Measurements from ENCODE around the gene CISD2.
"Not testable (repeated sequence)": the region's sequence is repeated elsewhere in the genome, so short reads cannot be mapped to it uniquely, and the experiment has no call there.

The CISD2 gene

DNA sequence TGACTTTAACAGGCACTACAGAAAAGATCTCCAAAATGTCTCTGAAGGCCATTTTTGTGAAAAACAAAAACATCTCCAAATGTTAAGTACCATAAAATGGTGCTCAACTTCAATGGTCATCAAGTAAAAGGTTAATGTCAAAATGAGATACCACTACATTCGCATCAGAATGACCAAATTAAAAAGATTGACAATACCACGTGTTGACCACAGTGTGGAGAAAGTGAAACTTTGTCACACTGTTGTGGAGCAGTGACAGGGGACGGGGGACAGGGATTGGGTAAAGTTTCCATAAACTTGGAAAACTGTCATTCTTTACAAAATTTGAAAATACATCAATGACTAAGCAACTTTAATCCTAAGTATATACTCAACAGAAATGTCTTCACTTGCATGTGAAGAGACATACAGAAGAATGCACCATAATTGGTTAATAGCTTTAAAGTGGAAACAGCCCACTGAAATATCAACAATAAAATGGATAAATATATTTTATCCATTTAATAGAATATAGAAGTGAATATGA is 19.1 kb upstream of the CISD2 start:
- DNase-seq (ENCODE audit: low read depth in 2 of 2) = no peak

DNA sequence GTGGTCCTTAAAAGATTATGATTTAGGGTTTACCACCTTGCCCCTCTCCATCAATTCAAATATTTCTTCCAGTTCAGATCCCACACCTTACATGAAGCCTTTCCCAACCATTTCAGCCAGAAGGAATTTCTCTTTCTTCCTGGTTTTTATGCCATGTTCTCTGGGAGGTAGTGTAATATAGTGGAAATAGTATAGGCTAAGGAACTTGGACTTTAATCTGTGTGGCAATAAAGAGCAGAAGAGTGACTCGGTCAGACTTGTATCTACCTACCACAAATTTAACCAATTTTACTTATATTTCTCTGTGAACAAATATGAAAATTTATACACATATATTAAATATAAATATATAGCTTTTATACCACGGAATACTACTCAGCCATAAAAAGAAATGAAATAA is 18.4 kb upstream of the CISD2 start:
- no peak for DNase-seq (ENCODE audit: low read depth in 2 of 2)

DNA sequence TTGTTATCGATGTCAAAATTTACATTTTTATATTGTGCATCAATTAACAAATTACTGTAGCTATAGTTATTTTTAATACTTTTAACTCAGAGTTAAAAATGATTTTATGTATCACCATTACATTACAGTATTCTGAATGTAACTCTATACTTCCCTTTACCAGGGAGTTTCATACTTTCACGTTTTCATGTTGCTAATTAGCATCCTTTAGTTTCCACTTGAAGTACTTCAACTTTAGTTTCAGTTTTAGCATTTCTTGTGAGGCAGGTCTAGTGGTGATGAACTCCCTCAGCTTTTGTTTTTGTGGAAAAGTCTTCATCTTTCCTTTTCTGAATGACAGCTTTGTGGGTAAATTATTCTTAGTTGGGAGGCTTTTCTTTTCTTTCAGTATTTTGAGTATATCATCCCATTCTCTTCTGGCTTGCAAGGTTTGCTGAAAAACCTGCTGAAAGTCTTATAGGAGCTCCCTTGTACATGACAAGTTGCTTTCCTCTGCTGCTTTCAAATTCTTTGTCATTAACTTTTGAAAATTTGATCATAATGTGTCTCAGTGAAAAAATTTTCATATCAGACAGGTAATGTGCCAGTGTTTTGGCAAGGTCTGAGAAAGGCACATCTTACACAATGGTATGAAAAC is 9.8 kb upstream of the CISD2 start:
- DNase-seq (ENCODE audit: low read depth in 2 of 2) = no peak

DNA sequence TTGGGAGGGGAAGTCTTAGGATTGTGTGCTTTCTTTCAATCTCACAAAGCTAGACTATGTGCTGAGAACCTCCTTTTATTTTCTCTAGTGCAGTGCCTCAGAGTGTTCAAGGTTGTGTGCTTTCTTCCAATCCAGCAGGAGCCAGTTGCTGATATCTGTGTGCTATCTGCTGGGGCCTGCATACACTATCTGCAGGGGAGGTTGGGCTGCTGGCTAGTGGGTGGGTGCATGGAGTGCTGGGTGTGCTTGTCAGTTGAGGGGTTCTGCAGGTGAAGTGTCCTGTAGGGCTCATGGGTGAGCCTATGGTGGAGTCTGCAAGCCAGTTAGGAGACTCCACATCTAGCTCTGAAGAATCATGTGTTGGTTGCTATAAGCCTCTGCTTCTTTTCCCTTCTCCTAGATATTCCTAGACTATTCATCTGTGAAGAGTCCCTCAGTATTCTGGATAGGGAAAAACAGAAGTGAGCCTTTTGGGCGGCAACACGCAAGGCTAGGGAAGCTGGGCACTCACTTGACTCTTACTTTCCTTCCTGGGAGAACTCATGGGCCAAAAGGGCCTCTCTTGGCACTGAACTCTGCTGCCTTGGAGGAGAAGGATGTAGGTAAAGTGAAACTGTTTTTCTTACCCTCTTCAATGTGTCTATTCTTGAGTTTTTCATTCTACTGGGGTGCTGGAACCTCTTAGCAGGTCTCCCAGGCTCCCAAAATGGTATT is 8.0 kb upstream of the CISD2 start:
- DNase-seq (ENCODE audit: low read depth in 2 of 2) = no peak

DNA sequence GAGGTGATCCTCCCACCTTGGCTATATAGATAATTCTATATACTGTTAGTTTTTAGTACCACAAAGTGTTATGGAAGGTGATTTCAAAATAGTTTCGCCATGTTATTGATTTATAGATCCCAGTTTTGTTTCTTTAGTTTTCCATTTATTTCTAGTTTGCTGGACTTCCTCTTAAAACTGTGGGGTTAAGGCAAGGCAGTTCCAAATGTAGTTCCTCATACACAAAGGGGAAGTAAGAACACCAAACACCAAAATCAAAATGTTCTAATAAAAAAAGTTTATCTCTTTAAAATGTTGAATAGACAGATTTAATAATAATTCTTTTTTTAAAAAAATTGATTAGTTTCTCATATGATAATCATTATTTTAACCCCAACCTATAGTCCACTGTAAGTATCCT is 6.8 kb upstream of the CISD2 start:
- no peak for DNase-seq (ENCODE audit: low read depth in 2 of 2)

DNA sequence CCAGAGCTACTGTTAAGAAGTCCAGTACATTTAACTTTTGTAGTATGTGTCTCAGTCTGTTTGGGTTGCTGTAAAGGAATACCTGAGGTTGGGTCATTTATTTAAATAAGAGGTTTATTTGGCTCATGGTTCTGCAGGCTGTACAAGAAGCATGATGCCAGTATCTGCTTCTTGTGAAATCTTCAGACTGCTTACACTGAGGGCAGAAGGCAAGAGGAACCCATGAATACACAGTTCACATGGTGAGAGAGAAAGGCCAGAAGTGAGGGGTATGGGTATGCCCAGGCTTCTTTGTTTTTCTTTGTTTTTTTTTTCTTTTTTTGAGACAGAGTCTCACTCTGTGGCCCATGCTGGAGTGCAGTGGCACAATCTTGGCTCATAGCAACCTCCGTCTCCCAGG is 6.0 kb upstream of the CISD2 start:
- no peak for DNase-seq (ENCODE audit: low read depth in 2 of 2)

DNA sequence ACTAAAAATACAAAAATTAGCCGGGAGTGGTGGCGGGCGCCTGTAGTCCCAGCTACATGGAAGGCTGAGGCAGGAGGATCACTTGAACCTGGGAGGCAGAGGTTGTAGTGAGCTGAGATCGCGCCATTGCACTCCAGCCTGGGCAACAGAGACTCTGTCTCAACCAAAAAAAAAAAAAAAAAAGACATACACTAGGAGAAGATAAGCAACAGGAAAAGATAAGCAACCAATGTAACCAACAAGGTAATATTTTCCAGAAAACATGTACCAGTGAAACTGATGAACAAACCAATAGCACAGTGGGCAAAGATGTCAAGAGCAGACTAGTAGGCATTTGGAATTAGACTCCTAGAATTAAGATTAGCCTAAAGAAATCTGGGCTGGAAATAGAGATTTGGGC is 3.5 kb upstream of the CISD2 start:
- not testable (repeated sequence) for DNase-seq (ENCODE audit: low read depth in 2 of 2)

DNA sequence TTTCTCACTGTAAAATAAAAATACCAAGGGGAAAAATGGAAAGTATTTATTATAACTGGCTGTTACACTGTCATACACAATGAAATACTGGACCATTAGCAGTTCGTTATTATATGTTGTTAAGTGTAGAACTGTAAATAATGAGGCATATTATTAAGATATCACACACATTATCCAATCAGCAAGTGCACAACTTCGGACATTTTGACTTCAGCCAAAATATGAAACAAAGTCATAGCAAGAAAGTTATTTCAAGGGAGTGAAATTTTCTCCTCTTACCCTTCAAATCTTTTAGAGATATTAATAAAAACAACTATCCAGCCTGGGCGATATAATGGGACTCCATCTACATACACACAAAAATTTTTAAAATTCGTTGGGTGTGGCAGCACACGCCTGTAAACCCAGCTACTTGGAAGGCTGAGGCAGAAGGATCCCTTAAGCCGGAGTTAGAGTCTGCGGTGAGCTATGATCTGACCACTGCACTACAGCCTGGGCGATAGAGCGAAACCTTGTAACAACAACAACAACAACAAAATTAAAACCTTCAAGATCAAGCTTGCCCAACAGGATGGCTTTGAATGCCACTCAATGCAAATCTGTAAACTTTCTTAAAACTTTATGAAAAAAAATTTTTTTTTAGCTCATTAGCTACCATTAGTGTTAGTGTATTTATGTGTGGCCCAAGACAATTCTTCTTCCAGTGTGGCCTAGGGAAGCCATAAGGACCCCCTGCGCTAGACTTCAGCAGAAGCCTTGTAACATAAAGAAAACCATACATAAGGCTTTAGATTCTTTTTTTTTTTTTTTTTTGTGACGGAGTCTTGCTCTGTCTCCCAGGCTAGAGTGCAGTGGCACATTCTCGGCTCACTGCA is 1.3 kb upstream of the CISD2 start:
- DNase-seq (ENCODE audit: low read depth in 2 of 2) = no peak

DNA sequence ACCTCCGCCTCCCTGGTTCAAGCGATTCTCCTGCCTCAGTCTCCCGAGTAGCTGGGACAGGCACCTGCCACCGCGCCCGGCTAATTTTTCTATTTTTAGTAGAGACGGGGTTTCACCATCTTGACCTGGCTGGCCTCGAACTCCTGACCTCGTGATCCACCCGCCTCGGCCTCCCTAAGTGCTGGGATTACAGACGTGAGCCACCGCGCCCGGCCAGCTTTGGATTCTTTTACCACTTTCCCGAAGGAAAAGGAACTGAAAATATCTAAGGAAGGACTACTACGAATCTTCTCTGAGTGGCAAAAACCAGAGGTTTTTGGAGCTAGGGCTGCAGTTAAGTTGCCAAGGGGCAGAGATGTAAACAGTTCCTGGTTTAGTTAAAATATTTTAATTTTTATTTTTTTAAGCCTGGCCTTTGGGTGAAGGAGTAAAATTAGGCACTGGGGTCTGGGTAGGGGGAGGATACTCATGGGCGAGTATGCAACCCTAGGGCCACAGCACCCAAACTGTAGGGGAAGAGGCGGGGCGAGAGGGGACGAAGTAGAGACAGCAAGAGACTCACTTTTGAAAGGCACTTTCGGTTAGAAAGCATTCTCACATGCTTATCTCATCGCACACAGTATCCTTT is 525 bp upstream of the CISD2 start:
- DNase-seq (ENCODE audit: low read depth in 2 of 2) = peak in 1 of 2 donors; percentile 23

DNA sequence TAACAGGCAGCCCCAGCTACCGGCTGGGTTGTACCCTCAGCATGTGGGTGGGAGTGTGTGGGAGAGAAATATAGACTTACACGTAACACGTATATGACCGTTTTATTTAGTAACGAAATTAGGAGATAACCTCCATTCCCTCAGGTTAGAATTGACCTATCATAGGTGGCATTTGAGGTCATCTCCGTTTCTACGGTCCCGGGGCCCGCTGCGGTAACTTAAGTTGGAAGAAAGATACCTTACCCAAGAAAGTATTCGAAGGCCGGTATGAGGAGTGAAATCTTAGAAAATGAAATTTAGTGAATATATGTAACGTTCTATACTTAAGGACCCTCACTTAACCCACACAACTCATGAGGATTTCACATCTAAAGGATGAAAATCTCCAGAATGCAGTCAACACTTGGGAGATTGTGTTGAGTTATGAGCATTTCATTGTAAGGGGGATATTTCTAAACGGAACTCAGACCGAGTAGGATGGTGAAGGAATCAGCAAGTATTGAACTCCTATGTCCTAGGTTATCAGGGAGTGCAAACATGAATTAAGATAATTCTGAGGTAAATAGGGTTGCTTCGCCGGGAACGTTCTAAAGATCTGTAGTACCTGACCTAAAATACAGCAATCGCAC is 891 bp downstream of the CISD2 start:
- peak in 1 of 2 donors; percentile 61 for DNase-seq (ENCODE audit: low read depth in 2 of 2)

DNA sequence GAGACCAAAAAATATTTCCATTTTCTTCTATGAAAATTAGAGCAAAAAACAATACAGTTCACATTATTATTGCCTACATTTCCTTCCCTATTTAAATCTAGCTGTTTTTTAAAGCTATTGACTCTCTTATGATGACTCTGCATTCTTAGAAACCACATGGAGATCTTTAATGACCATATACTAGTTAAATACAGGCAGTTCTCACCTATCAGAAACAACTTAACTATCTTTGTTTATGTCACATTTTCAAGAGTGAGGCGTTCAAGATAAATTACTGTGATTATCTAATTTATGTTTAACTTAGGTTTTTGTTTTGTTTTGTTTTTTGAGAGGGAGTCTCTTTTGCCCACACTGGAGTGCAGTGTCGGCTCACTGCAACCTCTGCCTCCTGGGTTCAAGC is 3.0 kb downstream of the CISD2 start:
- DNase-seq (ENCODE audit: low read depth in 2 of 2) = no peak

DNA sequence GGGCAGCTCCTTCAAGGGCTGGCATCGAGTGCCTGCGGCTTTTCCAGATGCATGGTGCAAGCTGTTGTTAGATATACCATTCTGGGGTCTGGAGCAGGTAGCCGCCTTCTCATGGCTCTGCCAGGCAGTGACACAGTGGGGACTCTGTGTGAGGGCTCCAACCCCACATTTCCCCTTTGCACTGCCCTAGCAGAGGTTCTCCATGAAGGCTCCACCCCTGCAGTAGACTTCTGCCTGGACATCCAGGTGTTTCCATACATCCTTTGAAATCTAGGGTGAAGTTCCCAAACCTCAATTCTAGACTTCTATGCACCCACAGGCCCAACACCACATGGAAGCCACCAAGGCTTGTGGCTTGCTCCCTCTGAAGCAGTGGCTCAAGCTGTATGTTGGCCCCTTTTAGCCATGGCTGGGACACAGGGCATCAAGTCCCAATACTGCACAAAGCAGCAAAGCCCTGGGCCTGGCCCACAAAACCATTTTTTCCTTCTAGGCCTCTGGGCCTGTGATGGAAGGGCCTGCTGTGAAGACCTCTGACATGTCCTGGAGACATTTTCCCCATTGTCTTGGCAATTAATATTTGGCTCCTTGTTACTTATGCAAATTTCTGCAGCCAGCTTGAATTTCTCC is 8.8 kb downstream of the CISD2 start:
- not testable (repeated sequence) for DNase-seq (ENCODE audit: low read depth in 2 of 2)

DNA sequence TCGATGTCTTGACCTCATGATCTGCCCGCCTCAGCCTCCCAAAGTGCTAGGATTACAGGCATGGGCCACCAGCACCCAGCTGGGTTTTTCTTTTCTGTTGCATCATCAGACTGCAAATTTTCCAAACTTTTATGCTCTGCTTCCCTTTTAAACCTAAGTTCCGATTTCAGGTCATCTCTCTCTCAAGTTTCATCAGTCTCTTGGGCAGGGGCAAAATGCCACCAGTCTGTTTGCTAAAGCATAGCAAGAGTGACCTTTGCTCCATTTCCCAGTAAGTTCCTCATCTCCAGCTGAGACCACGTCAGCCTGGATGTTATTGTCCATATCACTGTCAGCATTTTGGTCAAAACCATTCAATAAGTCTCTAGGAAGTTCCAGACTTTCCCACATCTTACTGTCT is 9.6 kb downstream of the CISD2 start:
- not testable (repeated sequence) for DNase-seq (ENCODE audit: low read depth in 2 of 2)

DNA sequence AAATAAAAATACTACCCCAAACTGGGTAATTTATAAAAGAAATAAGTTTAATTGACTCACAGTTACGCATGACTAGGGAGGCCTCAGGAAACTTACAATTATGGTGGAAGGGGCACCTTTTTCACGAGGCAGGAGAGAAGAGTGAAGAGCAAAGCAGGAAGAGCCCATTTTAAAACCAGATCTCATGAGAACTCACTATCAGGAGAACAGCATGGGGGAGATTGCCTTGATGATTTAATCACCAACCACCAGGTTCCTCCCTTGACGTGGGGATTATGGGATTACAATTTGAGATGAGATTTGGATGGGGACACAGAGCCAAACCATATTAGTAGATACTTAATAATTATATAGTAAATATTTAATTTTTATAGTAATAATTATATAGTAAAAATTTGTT is 10.1 kb downstream of the CISD2 start:
- no peak for DNase-seq (ENCODE audit: low read depth in 2 of 2)

DNA sequence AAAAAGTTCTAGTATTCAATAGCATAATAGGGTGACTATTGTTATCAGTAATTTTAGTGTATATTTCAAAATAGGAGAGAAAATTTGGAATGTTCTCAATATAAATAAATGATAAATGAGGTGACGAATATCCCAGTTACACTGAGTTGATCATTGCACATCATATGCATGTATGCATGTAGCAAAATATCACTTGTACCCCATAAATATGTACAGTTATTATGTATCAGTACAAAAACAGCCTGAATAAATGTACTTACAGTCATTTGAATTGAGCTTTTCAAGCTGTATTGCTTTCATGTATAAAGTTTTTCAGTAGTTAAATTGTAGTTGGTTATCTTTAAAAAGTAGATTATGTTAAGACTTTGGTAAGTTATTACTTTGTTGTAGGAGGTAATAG is 12.6 kb downstream of the CISD2 start:
- DNase-seq (ENCODE audit: low read depth in 2 of 2) = no peak

DNA sequence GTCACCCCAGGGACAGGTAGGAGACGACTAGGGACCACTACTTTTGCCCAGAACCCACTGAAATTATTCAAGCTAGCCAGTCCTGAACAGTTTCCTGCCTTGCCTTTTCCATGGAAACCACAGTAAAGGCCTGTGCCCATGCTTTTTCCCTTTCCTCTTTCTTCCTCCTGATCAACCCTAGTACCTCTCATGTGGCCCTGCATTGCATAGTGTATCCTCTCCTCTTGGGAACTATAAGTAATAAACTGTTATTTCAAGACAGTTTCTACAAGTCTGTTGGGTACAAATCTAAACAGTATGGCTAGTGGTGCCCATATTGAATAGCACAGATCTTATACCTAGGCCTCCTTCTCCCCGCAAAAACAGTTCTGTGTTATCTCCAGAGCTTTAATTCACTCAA is 14.5 kb downstream of the CISD2 start:
- no peak for DNase-seq (ENCODE audit: low read depth in 2 of 2)

DNA sequence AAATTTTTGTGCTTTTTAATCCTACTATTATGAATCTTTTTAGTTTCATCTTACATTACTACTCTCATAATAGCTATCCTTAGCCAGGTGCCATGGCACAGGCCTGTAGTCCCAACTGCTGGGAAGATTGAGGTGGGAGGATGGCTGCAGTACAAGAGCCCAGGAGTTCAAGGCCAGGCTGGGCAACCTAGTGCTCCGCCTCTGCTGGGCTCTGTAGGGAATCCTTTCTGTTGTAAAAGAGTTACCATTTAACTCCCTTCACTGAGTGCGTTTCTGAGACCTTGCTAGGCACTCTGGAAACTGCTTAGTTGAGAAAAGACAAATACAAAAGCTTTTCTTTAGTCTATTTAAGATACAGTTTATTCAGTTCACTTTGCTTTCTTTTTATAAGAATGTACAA is 19.8 kb downstream of the CISD2 start:
- not testable (repeated sequence) for DNase-seq (ENCODE audit: low read depth in 2 of 2)

DNA sequence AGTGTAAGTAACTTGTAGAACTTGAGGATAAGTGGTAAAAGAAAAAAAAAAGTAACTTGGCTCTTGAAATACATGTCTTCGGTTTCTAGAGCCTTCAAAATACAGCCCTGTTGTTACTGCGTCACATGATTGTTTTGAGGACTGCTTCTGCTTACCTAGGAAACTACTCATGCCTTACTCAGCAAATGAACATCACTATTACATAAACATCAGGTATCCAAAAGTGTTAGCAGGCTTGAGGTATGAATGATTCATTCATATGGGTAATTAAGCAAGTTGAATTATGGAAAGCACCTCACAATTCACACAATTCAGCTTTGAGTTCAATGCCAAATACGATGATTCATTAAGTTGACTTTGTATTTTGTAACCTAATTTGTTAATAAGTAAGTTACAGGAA is 21.1 kb downstream of the CISD2 start:
- DNase-seq (ENCODE audit: low read depth in 2 of 2) = not testable (repeated sequence)

DNA sequence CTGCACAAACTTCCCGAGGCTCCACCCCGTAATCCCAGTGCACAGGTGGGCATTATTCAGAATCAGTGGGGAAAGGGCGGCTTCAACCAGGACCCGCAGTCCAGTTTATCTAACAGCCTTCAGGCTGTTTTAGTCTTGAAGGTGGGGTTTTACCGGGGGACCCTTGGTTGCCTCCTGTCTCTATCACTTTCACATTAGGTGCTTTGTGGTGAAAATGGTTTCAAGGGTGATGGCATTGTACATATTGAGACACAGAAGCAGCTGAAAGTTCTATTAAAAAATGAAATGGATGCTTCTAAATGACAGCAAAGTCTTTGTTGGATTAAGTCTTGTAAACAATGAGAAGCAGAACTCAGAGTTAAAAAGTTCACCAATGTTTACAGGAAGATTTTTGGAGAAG is 27.8 kb downstream of the CISD2 start:
- not testable (repeated sequence) for DNase-seq (ENCODE audit: low read depth in 2 of 2)

DNA sequence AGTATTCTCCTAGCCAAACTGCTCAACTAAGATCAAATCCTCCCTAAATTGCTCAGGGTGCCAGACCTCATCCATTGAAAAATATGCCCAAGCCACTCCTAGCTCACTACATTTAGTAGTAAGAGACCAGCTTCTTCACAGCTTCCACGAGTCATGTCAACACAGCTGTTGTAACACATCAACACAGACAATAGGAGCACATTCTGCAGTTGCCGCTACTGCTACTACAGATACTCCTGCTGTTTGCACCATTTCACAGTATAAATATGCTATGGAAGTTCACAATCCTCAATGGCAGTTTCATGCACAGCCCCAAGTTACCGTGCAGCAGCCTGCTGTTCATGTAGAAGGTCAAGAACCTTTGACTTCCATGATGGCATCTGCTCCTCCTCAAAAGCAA is 28.8 kb downstream of the CISD2 start:
- not testable (repeated sequence) for DNase-seq (ENCODE audit: low read depth in 2 of 2)

DNA sequence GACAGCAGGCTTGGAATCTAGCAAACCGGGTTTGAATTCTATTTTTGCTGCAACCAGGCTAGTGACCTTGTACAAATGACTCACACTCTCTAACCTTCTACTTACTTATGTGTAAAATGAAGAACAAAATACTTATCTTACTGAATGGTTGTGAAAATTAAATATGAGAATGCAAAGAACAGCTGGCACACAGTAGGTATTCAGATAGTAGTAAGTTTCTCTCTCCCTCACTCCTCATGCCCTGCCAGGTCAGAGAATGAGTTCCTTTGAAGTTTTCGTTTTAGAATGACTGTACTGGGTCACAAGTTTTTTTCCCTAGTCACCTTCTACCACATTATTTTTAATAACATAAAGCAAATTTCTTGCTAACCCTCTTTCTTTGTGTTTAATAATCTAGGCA is 33.0 kb downstream of the CISD2 start:
- DNase-seq (ENCODE audit: low read depth in 2 of 2) = no peak
